ENCODE measurements around the gene MRPS27. TPM values are rescaled to one million over a fixed set of nuclear protein-coding genes. Genes with fewer than 3 reads are reported as not detected.

MRPS27 gene
- total RNA-seq, 4 donors from 2014 or later, result 32.8 to 55.0 (median 44.0) TPM

GRCh38 chr5:72269411-72269780, 50.6 kb downstream of the MRPS27 start:
- DNase-seq (ENCODE audit: low spot score in 2 of 2), result no peak
- 95 to 98% methylated on average over 1 of the region's 1 CpG for WGBS, 2 donors
- no peak overlapping the region for H3K4me3 ChIP-seq (ENCODE audit: low read depth, poor library complexity, severe bottlenecking)
- intact Hi-C loops (cut with DNase I; ENCODE audit: low total_unique reads), result no loop called here
- TF ChIP-seq CTCF (IDR thresholded peaks at IDR 0.05), result no peak
- TF ChIP-seq POLR2A (IDR thresholded peaks at IDR 0.05), result no peak

- no peak overlapping the region for H3K4me3 ChIP-seq (ENCODE audit: low read depth, poor library complexity, severe bottlenecking)
- TF ChIP-seq POLR2A (IDR thresholded peaks at IDR 0.05), result no peak
- TF ChIP-seq CTCF (IDR thresholded peaks at IDR 0.05), result no peak
- intact Hi-C loops (cut with DNase I; ENCODE audit: low total_unique reads), result no loop called here
- WGBS, 2 donors, result 53 to 55% methylated on average over 2 of the region's 2 CpGs
- DNase-seq (ENCODE audit: low spot score in 2 of 2), result peak in 1 of 2 donors; percentile 44
Measured at GRCh38 chr5:72268753-72269410, 51.2 kb downstream of the MRPS27 start.

DNA sequence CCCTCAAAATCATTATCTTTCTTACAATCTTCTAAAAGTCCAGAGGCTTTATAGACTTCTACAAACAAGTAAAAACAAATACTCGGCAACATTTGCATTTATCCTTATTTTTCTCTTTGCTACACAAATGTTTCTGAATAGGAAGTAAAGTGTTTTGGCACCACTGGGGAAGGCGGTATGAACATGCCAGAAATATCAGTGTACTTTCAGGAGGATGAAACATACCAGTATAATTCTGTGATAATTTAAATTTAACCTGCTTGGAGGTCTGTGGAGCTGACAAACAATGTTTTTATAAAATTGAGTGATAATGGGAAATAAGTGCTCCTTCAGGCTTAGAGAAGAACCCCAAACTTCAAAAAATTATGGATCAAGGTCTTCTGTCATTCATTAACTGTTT, 51.8 kb downstream of the MRPS27 start:
- DNase-seq (ENCODE audit: low spot score in 2 of 2), result no peak
- 48 to 65% methylated on average over 2 of the region's 2 CpGs for WGBS, 2 donors
- TF ChIP-seq POLR2A (IDR thresholded peaks at IDR 0.05), result no peak
- H3K4me3 ChIP-seq (ENCODE audit: low read depth, poor library complexity, severe bottlenecking), result no peak overlapping the region
- intact Hi-C loops (cut with DNase I; ENCODE audit: low total_unique reads), result no loop called here

GRCh38 chr5:72267685-72268084, 52.4 kb downstream of the MRPS27 start:
- intact Hi-C loops (cut with DNase I; ENCODE audit: low total_unique reads), result no loop called here
- no peak for DNase-seq (ENCODE audit: low spot score in 2 of 2)
- H3K4me3 ChIP-seq (ENCODE audit: low read depth, poor library complexity, severe bottlenecking), result no peak overlapping the region

GRCh38 chr5:72266862-72267261, 53.2 kb downstream of the MRPS27 start:
- no peak for TF ChIP-seq POLR2A (IDR thresholded peaks at IDR 0.05)
- no peak overlapping the region for H3K4me3 ChIP-seq (ENCODE audit: low read depth, poor library complexity, severe bottlenecking)
- no peak for DNase-seq (ENCODE audit: low spot score in 2 of 2)
- WGBS, 2 donors, result 77 to 83% methylated on average over 2 of the region's 2 CpGs
- intact Hi-C loops (cut with DNase I; ENCODE audit: low total_unique reads), result no loop called here

More at GRCh38 chr5:72267685-72268084, 52.4 kb downstream of the MRPS27 start:
- TF ChIP-seq CTCF (IDR thresholded peaks at IDR 0.05) (no peak), POLR2A (IDR thresholded peaks at IDR 0.05) (no peak)

DNA sequence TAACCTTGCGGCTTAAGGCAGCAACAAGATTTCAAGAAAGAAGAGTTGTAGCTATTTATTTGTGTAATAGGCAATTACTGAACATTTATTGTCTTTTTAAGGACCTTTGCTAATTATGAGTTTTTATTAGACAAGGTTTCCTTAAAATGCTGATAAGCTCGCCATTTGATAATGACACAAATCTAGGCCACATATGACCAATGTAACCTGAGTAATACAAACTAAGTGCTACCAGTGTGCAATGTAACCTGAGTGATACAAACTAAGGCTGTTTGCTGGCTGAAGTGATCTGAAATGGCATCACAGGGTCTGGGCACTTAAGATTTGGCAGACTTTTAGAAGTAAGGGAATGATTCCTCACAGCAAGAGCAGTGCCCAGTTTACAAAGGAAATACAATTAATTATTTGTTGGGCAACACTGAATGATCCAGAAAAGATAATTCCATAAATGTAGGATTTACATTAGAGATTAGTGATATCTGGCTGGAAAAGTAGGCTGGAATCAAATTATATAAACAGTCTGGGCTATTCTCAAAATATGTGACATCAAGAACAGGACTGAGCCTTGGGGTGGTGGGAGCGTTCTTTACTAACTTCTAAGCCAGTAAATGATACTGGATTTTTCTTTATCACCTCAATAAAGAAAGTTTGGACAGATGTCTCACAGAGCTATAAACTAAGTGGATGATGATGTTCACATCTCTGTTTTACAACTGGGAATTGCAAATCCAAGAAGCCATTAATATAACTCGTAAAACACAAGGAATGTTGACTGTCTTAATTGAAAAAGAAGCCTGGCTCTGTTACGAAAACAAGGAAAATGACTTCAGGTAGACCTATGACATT, 54.8 kb downstream of the MRPS27 start:
- no peak for DNase-seq (ENCODE audit: low spot score in 2 of 2)
- WGBS, 2 donors, result 94 to 95% methylated on average over 5 of the region's 5 CpGs
- intact Hi-C loops (cut with DNase I; ENCODE audit: low total_unique reads), result no loop called here
- H3K4me3 ChIP-seq (ENCODE audit: low read depth, poor library complexity, severe bottlenecking), result no peak overlapping the region
- no peak for TF ChIP-seq POLR2A (IDR thresholded peaks at IDR 0.05)

GRCh38 chr5:72256536-72256935, 63.5 kb downstream of the MRPS27 start:
- intact Hi-C loops (cut with DNase I; ENCODE audit: low total_unique reads), result no loop called here
- H3K4me3 ChIP-seq (ENCODE audit: low read depth, poor library complexity, severe bottlenecking), result no peak overlapping the region
- WGBS, 2 donors, result 91 to 95% methylated on average over 2 of the region's 2 CpGs
- no peak for DNase-seq (ENCODE audit: low spot score in 2 of 2)
- no peak for TF ChIP-seq POLR2A (IDR thresholded peaks at IDR 0.05)
